Duodenal mucosa (tissue), 2 donors: Measurements from ENCODE around the gene ITPR2.
"Not testable (repeated sequence)": the region's sequence is repeated elsewhere in the genome, so short reads cannot be mapped to it uniquely, and the experiment has no call there.

ENCODE experiments used
- H3K27ac ChIP-seq: one replicate; pipeline ENCODE4 v1.7.0; 2013; ENCODE audit warnings: low read depth, low read length
- H3K27me3 ChIP-seq, 2 donors: one replicate each; pipeline ENCODE4 v1.7.0; 2013; ENCODE audit warnings: low read length in 2 of 2, control low read depth in 1 of 2; ENCODE audit not compliant: insufficient read depth in 2 of 2, control insufficient read depth in 1 of 2
- H3K36me3 ChIP-seq, 2 donors: one replicate each; pipeline ENCODE4 v1.7.0; 2013; ENCODE audit warnings: low read length in 2 of 2, control low read depth in 1 of 2; ENCODE audit not compliant: insufficient read depth in 2 of 2, control insufficient read depth in 1 of 2
- H3K4me1 ChIP-seq, 2 donors: one replicate each; pipeline ENCODE4 v1.7.0; 2013; ENCODE audit warnings: low read length in 2 of 2, control low read depth in 1 of 2; ENCODE audit not compliant: insufficient read depth in 2 of 2, control insufficient read depth in 1 of 2
- H3K4me3 ChIP-seq, 2 donors: one replicate each; pipeline ENCODE4 v1.7.0; 2013; ENCODE audit warnings: low read length in 2 of 2, low read depth in 1 of 2
- H3K9ac ChIP-seq, 2 donors: one replicate each; pipeline ENCODE4 v1.7.0; 2013; ENCODE audit warnings: low read length in 2 of 2, low read depth in 1 of 2
- H3K9me3 ChIP-seq, 2 donors: one replicate each; pipeline ENCODE4 v1.7.0; 2013; ENCODE audit warnings: low read length in 2 of 2, control low read depth in 1 of 2; ENCODE audit not compliant: control insufficient read depth in 1 of 2

Gene ITPR2

DNA sequence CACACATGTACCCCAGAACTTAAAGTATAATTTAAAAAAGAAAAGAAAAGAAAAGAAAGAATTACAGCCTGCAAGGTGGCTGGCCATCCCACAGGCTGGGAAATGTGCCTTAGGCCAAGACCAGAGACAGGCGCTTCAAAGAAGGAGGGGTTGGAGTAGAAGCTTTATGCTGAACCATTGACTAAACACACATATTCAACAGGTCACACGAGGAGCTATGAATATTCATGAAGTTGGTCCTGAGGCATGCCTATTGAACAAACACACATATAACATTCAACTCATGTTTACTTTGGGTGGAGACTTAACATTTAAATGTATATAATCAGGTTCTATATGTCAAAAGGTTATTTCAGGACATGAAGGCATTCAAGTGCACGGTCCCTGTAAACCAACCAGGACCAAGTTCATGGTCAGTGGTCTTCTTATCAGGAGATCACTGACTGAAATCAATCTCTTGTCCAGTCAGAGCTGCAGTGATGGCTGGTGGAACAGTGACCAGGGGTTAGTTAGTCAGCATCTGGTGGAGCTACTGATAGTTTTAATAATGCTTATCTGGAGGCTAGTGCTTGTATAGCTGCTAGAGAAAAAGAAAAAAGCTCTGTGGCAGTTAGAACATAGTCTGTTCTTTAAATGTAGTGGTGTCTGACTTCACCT is 35.6 kb upstream of the ITPR2 start:
- Histone ChIP-seq H3K27me3 (no peaks in the 10 kb centered on the region), H3K4me1 (peaks cover 7 to 17% of the 10 kb centered on the region in 2 donors), H3K27ac (no peak overlapping the region), H3K4me3 (no peak overlapping the region), H3K9me3 (no peaks in the 10 kb centered on the region), H3K9ac (no peak overlapping the region), H3K36me3 (no peaks in the 10 kb centered on the region)

GRCh38 chr12:26867080-26867479 is 34.1 kb upstream of the ITPR2 start:
- H3K4me1 ChIP-seq: peaks cover 7 to 17% of the 10 kb centered on the region in 2 donors
- H3K9me3 ChIP-seq: no peaks in the 10 kb centered on the region
- no peaks in the 10 kb centered on the region for H3K36me3 ChIP-seq
- H3K9ac ChIP-seq: no peak overlapping the region
- no peaks in the 10 kb centered on the region for H3K27me3 ChIP-seq
- H3K27ac ChIP-seq: no peak overlapping the region
- no peak overlapping the region for H3K4me3 ChIP-seq

DNA sequence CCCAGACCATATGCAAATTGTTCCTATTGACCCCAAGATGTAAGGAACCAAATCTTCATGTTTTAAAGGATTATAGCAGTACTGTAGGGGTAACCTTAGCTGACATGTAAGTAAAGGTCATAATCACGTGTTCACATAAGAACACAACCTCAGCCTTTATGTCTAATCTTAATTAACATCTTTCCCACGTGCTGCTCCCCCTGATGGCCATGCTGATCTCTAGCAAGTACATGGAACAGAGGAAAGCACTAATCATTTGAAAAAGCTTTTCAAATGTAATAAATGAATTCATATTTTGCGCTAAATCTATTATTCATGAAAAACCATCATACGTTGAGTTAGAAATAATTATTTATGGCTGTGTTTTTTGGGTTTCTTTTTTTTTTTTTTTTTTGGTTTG is 30.5 kb upstream of the ITPR2 start:
- Histone ChIP-seq H3K4me1 (no peaks in the 10 kb centered on the region), H3K27me3 (no peaks in the 10 kb centered on the region), H3K9ac (no peak overlapping the region), H3K27ac (no peak overlapping the region), H3K4me3 (no peak overlapping the region), H3K9me3 (no peaks in the 10 kb centered on the region), H3K36me3 (no peaks in the 10 kb centered on the region)

GRCh38 chr12:26862787-26863186 is 29.8 kb upstream of the ITPR2 start:
- H3K4me3 ChIP-seq, H3K36me3 ChIP-seq, H3K9ac ChIP-seq, H3K9me3 ChIP-seq, H3K27ac ChIP-seq, H3K4me1 ChIP-seq, H3K27me3 ChIP-seq: not testable (repeated sequence)

DNA sequence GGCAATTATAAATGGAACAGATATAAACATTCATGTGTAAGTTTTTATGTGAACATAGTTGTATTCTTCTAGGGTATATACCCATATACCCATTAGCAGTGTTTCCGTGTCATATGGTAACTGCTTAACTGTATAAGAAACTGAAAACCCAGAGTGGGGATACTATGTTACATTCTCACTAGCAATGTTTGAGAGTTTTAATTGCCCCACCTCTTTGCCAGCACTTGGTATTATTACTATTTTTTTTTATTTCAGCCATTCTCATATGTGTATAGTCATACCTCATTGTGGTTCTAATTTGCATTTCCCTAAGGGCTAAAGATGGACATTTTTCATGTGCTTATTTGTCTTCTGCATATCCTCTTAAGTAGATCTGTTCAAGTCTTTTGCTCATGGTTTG is 28.7 kb upstream of the ITPR2 start:
- Histone ChIP-seq H3K4me3 (no peak overlapping the region), H3K4me1 (peaks cover 3 to 12% of the 10 kb centered on the region in 2 donors), H3K27me3 (no peaks in the 10 kb centered on the region), H3K36me3 (no peaks in the 10 kb centered on the region), H3K9ac (no peak overlapping the region), H3K27ac (no peak overlapping the region), H3K9me3 (no peaks in the 10 kb centered on the region)

DNA sequence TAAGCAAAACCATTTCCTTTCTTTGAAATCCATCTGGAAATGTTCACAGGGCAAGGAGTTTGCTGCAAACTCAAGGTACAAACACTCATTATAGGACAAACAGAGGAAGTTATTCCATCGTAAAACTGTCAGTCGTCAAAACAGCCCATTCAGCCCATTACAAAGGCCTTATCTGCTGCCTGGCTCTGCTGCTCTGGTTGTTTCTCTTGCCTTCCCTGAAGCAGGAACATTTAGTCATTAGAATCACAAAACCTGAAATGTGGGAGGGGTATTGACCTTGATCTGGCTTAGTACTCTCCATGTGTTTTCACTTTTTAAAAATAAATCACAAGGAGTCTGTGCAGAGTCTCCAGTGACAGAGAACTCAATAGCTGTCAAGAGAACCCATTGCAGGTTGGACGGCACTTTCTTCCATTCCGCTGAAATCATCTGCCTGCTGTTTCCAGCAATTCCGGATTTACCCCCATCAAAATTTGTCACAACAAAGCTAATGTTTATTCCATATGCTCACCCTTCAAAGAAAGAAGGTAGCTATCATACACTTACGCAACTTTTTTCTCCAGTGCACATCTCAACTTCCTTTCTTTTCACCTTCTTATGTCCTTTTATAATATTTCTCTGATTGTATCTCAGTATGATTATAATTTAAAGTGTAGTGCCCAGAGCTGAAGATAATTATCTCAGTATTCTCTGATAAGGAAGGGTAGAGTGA is 24.6 kb upstream of the ITPR2 start:
- Histone ChIP-seq H3K9me3 (no peaks in the 10 kb centered on the region), H3K27ac (no peak overlapping the region), H3K27me3 (no peaks in the 10 kb centered on the region), H3K4me1 (peaks cover 3 to 13% of the 10 kb centered on the region in 2 donors), H3K36me3 (no peaks in the 10 kb centered on the region), H3K4me3 (no peak overlapping the region), H3K9ac (no peak overlapping the region)

- Histone ChIP-seq H3K36me3 (no peaks in the 10 kb centered on the region), H3K4me3 (no peak overlapping the region), H3K9me3 (no peaks in the 10 kb centered on the region), H3K27me3 (no peaks in the 10 kb centered on the region), H3K27ac (no peak overlapping the region), H3K4me1 (peaks cover 3 to 13% of the 10 kb centered on the region in 2 donors), H3K9ac (no peak overlapping the region)
Measured at GRCh38 chr12:26855337-26855736, 22.3 kb upstream of the ITPR2 start.

DNA sequence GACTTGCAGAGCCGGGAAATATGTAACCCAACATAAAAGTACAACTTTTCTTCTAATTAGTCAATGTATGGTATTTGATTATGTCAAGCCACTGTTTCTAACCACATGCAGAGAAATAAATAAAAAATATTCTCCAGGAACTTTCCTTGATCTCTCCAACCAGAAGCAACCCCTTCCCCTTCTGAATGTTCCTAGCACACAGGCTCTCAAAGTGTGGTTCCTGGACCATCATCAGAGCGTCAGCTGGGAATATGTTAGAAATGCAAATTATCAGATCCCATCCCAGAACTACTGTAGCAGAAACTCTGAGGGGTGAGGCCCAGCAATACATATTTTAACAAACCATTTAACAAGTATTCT is 21.0 kb upstream of the ITPR2 start:
- Histone ChIP-seq H3K9ac (no peak overlapping the region), H3K4me1 (peaks cover 3 to 13% of the 10 kb centered on the region in 2 donors), H3K9me3 (no peaks in the 10 kb centered on the region), H3K27me3 (no peaks in the 10 kb centered on the region), H3K4me3 (no peak overlapping the region), H3K36me3 (no peaks in the 10 kb centered on the region), H3K27ac (no peak overlapping the region)

DNA sequence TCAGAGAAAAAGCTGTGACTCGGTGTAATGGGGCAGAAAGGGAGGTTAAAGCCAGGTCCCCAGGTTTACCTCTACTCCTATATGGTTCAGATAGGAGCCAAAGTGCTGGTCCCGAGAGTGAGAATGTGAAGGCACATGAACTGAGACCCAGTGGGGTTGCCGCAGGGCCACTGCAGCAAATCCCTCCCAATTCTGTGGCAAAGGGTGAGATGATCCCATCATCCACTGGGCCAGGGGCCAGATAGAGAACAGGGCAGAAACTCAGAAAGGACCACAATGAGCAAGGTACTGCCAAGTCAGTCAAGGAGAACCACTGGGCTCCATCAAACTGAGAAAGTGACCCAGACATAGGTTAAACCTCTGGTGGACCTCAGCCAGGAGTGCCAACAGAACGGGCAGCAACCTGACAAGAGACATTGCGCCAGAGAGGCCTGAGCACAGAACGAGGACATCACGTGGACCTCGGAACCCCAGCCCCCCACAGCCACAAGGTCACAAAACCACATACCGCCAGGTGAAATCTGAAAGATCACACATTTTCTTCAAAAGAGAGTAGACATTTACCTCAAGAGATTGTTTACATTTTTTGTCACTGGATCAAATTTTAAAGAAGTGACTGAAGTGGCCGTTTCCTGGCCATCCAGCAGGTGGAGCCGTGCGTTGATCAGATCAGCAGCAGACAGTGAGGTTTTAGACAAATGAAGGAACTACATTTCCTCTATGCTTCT is 20.5 kb upstream of the ITPR2 start:
- Histone ChIP-seq H3K27me3 (no peaks in the 10 kb centered on the region), H3K9me3 (no peaks in the 10 kb centered on the region), H3K27ac (no peak overlapping the region), H3K4me3 (no peak overlapping the region), H3K9ac (no peak overlapping the region), H3K4me1 (peaks cover 3 to 13% of the 10 kb centered on the region in 2 donors), H3K36me3 (no peaks in the 10 kb centered on the region)

DNA sequence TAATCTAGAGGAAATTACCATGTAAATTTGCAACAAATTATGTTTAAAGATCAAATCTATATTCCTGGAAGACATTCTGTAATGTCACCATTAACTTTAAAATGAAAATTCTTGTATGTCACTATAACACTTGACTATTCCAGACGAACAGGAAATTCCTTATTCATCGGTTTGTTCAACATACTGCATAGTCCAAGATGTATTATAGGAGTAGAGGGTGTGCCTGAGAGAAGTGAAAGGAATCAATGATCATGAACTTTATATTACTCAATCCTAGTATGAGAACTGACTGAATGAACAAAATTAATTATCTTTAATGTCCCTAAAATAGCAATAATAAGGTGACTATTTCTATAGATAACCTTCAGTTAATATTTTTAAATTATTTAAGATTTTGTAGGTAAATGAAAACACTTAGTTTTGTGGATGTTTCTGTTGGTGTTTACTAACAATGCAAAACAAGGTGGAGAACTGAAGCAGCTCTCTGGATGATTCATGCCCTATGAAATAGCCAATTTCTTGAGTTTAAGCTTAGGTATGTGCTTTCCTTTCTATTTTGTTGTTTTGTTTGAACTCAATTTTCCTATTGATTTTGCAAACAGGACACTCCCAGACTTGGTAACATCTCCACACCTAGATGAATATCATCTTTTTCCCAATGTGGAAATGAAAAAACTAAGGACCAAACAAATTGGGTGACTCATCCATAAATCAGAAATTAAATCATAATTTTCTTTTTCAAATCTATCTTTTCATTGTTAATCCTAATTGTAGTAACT is 18.2 kb upstream of the ITPR2 start:
- no peaks in the 10 kb centered on the region for H3K36me3 ChIP-seq
- H3K9me3 ChIP-seq: no peaks in the 10 kb centered on the region
- no peaks in the 10 kb centered on the region for H3K4me1 ChIP-seq
- no peaks in the 10 kb centered on the region for H3K27me3 ChIP-seq
- H3K9ac ChIP-seq: no peak overlapping the region
- H3K27ac ChIP-seq: no peak overlapping the region
- no peak overlapping the region for H3K4me3 ChIP-seq
